Keratinocyte (primary cell): ENCODE data around the gene NETO2.

ENCODE experiments used
- CTCF ChIP-seq, 3 experiments: IDR thresholded peaks in 1 of 3; conservative IDR thresholded peaks in 1 of 3; optimal IDR thresholded peaks in 1 of 3; 2 replicates in 2 of 3; 3 replicates in 1 of 3; pipeline versions ENCODE3 to v1.5.1; 2011; ENCODE audit warnings: low read length in 3 of 3, mild to moderate bottlenecking in 3 of 3, moderate library complexity in 2 of 3, control low read depth in 1 of 3, inconsistent platforms in 1 of 3; ENCODE audit not compliant: insufficient read depth in 2 of 3; ENCODE audit errors: extremely low read depth in 1 of 3
- EZH2 ChIP-seq: IDR thresholded peaks from one replicate; pipeline ENCODE4 v1.6.1; 2012; ENCODE audit warnings: inconsistent platforms, mild to moderate bottlenecking, low read length, moderate library complexity

- no peak for TF ChIP-seq CTCF (optimal IDR thresholded peaks at IDR 0.05 in 1 of 3, IDR thresholded peaks at IDR 0.05 in 1 of 3, conservative IDR thresholded peaks at IDR 0.05 in 1 of 3; ENCODE audit: extremely low read depth in 1 of 3, insufficient read depth in 2 of 3, low read length in 3 of 3)
- TF ChIP-seq EZH2, result no peak
Measured at GRCh38 chr16:47160422-47160821, 16.7 kb upstream of the NETO2 start.
